A549 (cell line): Measurements from ENCODE around the gene OR5P2. TPM values are rescaled to one million over a fixed set of nuclear protein-coding genes. Genes with fewer than 3 reads are reported as not detected.
"Not testable (repeated sequence)": the region's sequence is repeated elsewhere in the genome, so short reads cannot be mapped to it uniquely, and the experiment has no call there.

Experiments
- ATAC-seq, 2 experiments: fragments of 200-7000 bp in 1 of 2; fragments of >200 bp in 1 of 2; cut with Nextera tagmentation in 1 of 2; cut with Tn5 transposase in 1 of 2; 3 replicates each; pipeline versions ENCODE4 v1.8.0 to v1.9.1; 2018 to 2020; ENCODE audit warnings: mild to moderate bottlenecking in 1 of 2, moderate library complexity in 1 of 2
- CTCF ChIA-PET: fragments of 300-600 bp; sonication (Branson Sonifier 250); formaldehyde crosslinking; extraction: SDS; loops from one replicate; lab custom pipeline; 2021; ENCODE audit warnings: antibody characterized with exemption, inconsistent platforms; lab: Yijun Ruan, JAX
- POLR2A ChIA-PET: fragments of 350-600 bp; formaldehyde crosslinking; extraction: SDS; loops from one replicate; lab custom pipeline; 2021; ENCODE audit warnings: antibody characterized with exemption, inconsistent platforms; lab: Yijun Ruan, JAX
- DNase-seq, 2 experiments: peaks; one replicate each; pipeline versions ENCODE4 v3.0.0 to v3.0.0-alpha.2; 2011 to 2016; ENCODE audit warnings: low read depth in 1 of 2, low spot score in 1 of 2
- FAIRE-seq: peaks from 2 replicates; lab custom pipeline; 2011; peaks lifted over from hg19 to GRCh38; lab: Jason Lieb, UNC
- H3K27ac ChIP-seq, 2 experiments: fragments of >200 bp; sonication (Bioruptor Twin); formaldehyde crosslinking; 3 replicates each; pipeline ENCODE4 v1.5.1; 2016 to 2017
- H3K4me1 ChIP-seq: fragments of >200 bp; sonication (Bioruptor Twin); formaldehyde crosslinking; 3 replicates; pipeline ENCODE4 v1.6.1; 2016
- H3K4me2 ChIP-seq: fragments of >200 bp; sonication (Bioruptor Twin); formaldehyde crosslinking; 3 replicates; pipeline ENCODE4 v1.6.1; 2016
- H3K4me3 ChIP-seq: fragments of >200 bp; sonication (Bioruptor Twin); formaldehyde crosslinking; 3 replicates; pipeline ENCODE4 v1.5.1; 2016
- H3K9me3 ChIP-seq: fragments of >200 bp; sonication (Bioruptor Twin); formaldehyde crosslinking; 3 replicates; pipeline ENCODE4 v1.6.1; 2016
- CBX2 ChIP-seq: fragments of 200-600 bp; sonication (generic); IDR thresholded peaks from 2 replicates; pipeline ENCODE4 v1.6.1; 2016; ENCODE audit warnings: low read depth, mild to moderate bottlenecking, borderline replicate concordance
- CBX8 ChIP-seq: fragments of 200-600 bp; sonication (generic); IDR thresholded peaks from 2 replicates; pipeline ENCODE4 v1.6.1; 2016
- CHD4 ChIP-seq: fragments of 200-600 bp; sonication (generic); IDR thresholded peaks from 2 replicates; pipeline ENCODE4 v1.6.1; 2016; ENCODE audit warnings: antibody characterized with exemption, mild to moderate bottlenecking, borderline replicate concordance
- EHMT2 ChIP-seq: fragments of 200-600 bp; sonication (generic); IDR thresholded peaks from 2 replicates; pipeline ENCODE4 v1.6.1; 2016; ENCODE audit warnings: antibody characterized with exemption, low read depth, mild to moderate bottlenecking, moderate library complexity
- ESRRA ChIP-seq: fragments of 150-350 bp; IDR thresholded peaks from 2 replicates; pipeline ENCODE4 v1.6.1; 2014; ENCODE audit warnings: mild to moderate bottlenecking, low read length, borderline replicate concordance
- FOXS1 ChIP-seq: fragments of 250-450 bp; sonication (Bioruptor Pico); IDR thresholded peaks from 2 replicates; pipeline ENCODE4 v1.5.0; 2020; ENCODE audit warnings: mild to moderate bottlenecking, moderate library complexity
- HEYL ChIP-seq: fragments of 250-450 bp; sonication (Bioruptor Pico); IDR thresholded peaks from 2 replicates; pipeline ENCODE4 v1.8.0; 2021; ENCODE audit warnings: mild to moderate bottlenecking, moderate library complexity
- HOXA7 ChIP-seq: fragments of 250-450 bp; sonication (Bioruptor Pico); IDR thresholded peaks from 2 replicates; pipeline ENCODE4 v1.5.0; 2020; ENCODE audit warnings: mild to moderate bottlenecking, moderate library complexity
- JUN ChIP-seq, 2 experiments: fragments of >200 bp; sonication (Bioruptor Twin); formaldehyde crosslinking; IDR thresholded peaks; 2 replicates in 1 of 2; 3 replicates in 1 of 2; pipeline ENCODE4 v1.6.1; 2016 to 2017
- KDM5A ChIP-seq: fragments of 200-600 bp; sonication (generic); IDR thresholded peaks from 2 replicates; pipeline ENCODE4 v1.6.1; 2016; ENCODE audit warnings: antibody characterized with exemption, mild to moderate bottlenecking
- MAZ ChIP-seq: fragments of 150-350 bp; IDR thresholded peaks from 2 replicates; pipeline ENCODE4 v1.6.1; 2014; ENCODE audit warnings: antibody characterized with exemption, low read depth, low read length, borderline replicate concordance
- RNF2 ChIP-seq: fragments of 200-600 bp; sonication (generic); IDR thresholded peaks from 2 replicates; pipeline ENCODE4 v1.6.1; 2016; ENCODE audit warnings: low read depth, mild to moderate bottlenecking, antibody characterized with exemption, moderate library complexity, borderline replicate concordance
- SREBF2 ChIP-seq: fragments of 450-650 bp; IDR thresholded peaks from 2 replicates; pipeline ENCODE4 v1.6.1; 2014; ENCODE audit warnings: mild to moderate bottlenecking, moderate library complexity
- ZFP36 ChIP-seq: fragments of 450-650 bp; IDR thresholded peaks from 2 replicates; pipeline ENCODE4 v1.6.1; 2014; ENCODE audit warnings: borderline replicate concordance; ENCODE audit not compliant: partially characterized antibody
- ZSCAN20 ChIP-seq: fragments of 250-450 bp; sonication (Bioruptor Pico); IDR thresholded peaks from 2 replicates; pipeline ENCODE4 v1.8.0; 2022; ENCODE audit warnings: mild to moderate bottlenecking, moderate library complexity
- WGBS: methylation state at CpG from one replicate; pipeline ENCODE4 v1.1.6; 2017; ENCODE audit errors: missing lambda C conversion rate; 5-methylcytosine and 5-hydroxymethylcytosine counted together
- polyA plus RNA-seq, 4 experiments: library from polyadenylated mRNA; depleted of rRNA in 3 of 4; stranded (reverse); fragments of >200 nt; fragmentation: RNase III in 1 of 4; extraction: RNeasy Plus Mini Kit Qiagen cat#74134 plus additional on column Dnase treatment in 1 of 4; gene quantifications; 2 replicates in 3 of 4; 3 replicates in 1 of 4; pipeline ENCODE4 v1.2.3, GENCODE V29; 2011 to 2017
- TF ChIP-seq, protein P1 (sequence below): fragments of 250-450 bp; sonication (Bioruptor Pico); IDR thresholded peaks from 2 replicates; pipeline ENCODE4 v1.5.0; 2020; ENCODE audit warnings: low read depth, mild to moderate bottlenecking, moderate library complexity
- TF ChIP-seq, protein P2 (sequence below): fragments of 250-450 bp; sonication (Bioruptor Pico); IDR thresholded peaks from 2 replicates; pipeline ENCODE4 v1.5.0; 2021; ENCODE audit warnings: mild to moderate bottlenecking, moderate library complexity, borderline replicate concordance
- TF ChIP-seq, protein P3 (sequence below): IDR thresholded peaks from 2 replicates; pipeline ENCODE4 v1.6.1; 2012

The OR5P2 gene
- polyA plus RNA-seq, 2 of the 4 experiments (the other 2 are of a cell fraction) = not detected

DNA sequence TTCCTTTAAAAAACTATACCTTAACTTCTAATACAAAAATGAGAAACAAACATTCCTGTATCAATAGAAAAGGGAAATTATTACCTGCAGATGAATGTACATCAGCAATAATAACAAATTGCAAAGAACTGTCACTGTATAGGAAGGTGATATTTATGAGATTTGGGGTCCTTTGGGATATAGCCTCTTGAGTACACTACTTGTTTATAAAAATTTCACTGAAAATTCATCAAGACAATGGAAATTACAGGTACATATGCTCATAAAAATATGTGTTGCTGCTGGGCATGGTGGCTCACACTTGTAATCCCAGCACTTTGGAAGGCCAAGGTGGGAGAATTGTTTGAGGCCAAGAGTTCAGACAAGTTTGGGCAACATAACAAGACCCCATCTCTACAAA, 34.0 kb upstream of the OR5P2 start, which contains the start of gene OR5P3:
Gene OR5P3, minus strand, starts transcription at position 101 of the 400 bp plus-strand sequence.
- no peaks in the 10 kb centered on the region for H3K9me3 ChIP-seq
- no peak within 1 kb of the TSS for H3K4me2 ChIP-seq
- TF ChIP-seq CBX8 (no peak), ESRRA (no peak), HOXA7 (CRISPR knock-in tag) (no peak), SREBF2 (no peak), HEYL (CRISPR knock-in tag) (no peak), CHD4 (no peak), MAZ (no peak), FOXS1 (no peak)
- TF ChIP-seq, protein P1, sequence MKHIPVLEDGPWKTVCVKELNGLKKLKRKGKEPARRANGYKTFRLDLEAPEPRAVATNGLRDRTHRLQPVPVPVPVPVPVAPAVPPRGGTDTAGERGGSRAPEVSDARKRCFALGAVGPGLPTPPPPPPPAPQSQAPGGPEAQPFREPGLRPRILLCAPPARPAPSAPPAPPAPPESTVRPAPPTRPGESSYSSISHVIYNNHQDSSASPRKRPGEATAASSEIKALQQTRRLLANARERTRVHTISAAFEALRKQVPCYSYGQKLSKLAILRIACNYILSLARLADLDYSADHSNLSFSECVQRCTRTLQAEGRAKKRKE (CRISPR knock-in tag) = no peak
- TF ChIP-seq, protein P2, sequence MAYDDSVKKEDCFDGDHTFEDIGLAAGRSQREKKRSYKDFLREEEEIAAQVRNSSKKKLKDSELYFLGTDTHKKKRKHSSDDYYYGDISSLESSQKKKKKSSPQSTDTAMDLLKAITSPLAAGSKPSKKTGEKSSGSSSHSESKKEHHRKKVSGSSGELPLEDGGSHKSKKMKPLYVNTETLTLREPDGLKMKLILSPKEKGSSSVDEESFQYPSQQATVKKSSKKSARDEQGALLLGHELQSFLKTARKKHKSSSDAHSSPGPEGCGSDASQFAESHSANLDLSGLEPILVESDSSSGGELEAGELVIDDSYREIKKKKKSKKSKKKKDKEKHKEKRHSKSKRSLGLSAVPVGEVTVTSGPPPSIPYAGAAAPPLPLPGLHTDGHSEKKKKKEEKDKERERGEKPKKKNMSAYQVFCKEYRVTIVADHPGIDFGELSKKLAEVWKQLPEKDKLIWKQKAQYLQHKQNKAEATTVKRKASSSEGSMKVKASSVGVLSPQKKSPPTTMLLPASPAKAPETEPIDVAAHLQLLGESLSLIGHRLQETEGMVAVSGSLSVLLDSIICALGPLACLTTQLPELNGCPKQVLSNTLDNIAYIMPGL = no peak
- CTCF ChIA-PET = no interaction called here
- ATAC-seq = no peak
- H3K4me1 ChIP-seq = no peaks in the 10 kb centered on the region
- no peak for FAIRE-seq
- no peak within 1 kb of the TSS for H3K4me3 ChIP-seq
- no peak for DNase-seq
- no peak within 1 kb of the TSS for H3K27ac ChIP-seq
- POLR2A ChIA-PET = no interaction called here

DNA sequence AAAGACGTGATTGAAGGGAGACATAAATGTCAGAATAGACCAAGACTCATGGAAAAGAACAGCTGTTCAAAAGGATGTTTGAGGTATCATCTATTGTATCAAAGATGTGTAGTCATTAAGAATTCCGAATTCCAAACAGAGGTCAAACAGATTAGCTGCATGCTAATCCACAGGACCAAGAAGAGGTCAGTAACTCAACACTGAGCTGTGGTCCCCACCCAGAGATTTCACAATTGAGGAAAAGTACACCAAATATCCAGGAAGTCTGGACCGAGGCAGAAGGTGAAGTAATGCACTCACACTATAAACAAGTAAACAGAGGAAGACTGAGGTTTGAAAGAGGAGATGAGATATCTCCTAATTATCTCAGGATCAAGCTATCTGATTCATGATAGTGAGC, 29.6 kb upstream of the OR5P2 start:
- H3K9me3 ChIP-seq = no peaks in the 10 kb centered on the region
- no peak overlapping the region for H3K27ac ChIP-seq
- FAIRE-seq = no peak
- H3K4me3 ChIP-seq = no peak overlapping the region
- ATAC-seq = no peak
- H3K4me2 ChIP-seq = no peak overlapping the region
- ChIA-PET CTCF (no interaction called here), POLR2A (no interaction called here)
- TF ChIP-seq, protein P2 = no peak
- TF ChIP-seq ZFP36 (no peak), JUN (IDR thresholded peaks at IDR 0.05) (no peak), RNF2 (no peak), ZSCAN20 (no peak), KDM5A (no peak), MAZ (no peak), EHMT2 (no peak), CBX2 (no peak), CBX8 (no peak)
- TF ChIP-seq, protein P3, sequence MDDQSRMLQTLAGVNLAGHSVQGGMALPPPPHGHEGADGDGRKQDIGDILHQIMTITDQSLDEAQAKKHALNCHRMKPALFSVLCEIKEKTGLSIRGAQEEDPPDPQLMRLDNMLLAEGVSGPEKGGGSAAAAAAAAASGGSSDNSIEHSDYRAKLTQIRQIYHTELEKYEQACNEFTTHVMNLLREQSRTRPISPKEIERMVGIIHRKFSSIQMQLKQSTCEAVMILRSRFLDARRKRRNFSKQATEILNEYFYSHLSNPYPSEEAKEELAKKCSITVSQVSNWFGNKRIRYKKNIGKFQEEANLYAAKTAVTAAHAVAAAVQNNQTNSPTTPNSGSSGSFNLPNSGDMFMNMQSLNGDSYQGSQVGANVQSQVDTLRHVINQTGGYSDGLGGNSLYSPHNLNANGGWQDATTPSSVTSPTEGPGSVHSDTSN = no peak
- TF ChIP-seq, protein P1 (CRISPR knock-in tag) = no peak
- 4% methylated on average over 3 of the region's 3 CpGs for WGBS
- H3K4me1 ChIP-seq = no peaks in the 10 kb centered on the region
- no peak for DNase-seq

DNA sequence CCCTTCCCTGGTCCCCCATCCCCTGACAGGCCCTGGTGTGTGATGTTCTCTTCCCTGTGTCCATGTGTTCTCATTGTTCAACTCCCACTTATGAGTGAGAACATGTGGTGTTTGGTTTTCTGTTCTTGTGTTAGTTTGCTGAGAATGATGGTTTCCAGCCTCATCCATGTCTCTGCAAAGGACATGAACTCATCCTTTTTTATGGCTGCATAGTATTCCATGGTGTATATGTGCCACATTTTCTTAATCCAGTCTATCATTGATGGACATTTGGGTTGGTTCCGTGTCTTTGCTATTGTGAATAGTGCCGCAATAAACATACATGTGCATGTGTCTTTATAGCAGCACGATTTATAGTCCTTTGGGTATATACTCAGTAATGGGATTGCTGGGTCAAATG, 23.7 kb upstream of the OR5P2 start:
- H3K4me1 ChIP-seq, H3K27ac ChIP-seq, FAIRE-seq, CTCF ChIA-PET, ATAC-seq, DNase-seq, H3K4me3 ChIP-seq, H3K9me3 ChIP-seq, POLR2A ChIA-PET, H3K4me2 ChIP-seq: not testable (repeated sequence)
- 15% methylated on average over 3 of the region's 3 CpGs for WGBS

DNA sequence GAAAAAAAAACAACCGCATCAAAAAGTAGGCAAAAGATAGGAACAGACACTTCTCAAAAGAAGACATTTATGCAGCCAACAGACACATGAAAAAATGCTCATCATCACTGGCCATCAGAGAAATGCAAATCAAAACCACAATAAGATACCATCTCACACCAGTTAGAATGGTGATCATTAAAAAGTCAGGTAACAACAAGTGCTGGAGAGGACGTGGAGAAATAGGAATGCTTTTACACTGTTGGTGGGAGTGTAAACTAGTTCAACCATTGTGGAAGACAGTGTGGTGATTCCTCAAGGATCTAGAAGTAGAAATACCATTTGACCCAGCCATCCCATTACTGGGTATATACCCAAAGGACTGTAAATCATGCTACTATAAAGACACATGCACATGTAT, 18.2 kb upstream of the OR5P2 start:
- H3K27ac ChIP-seq, FAIRE-seq, POLR2A ChIA-PET, CTCF ChIA-PET, ATAC-seq, H3K4me3 ChIP-seq, H3K9me3 ChIP-seq, DNase-seq, H3K4me2 ChIP-seq, H3K4me1 ChIP-seq: not testable (repeated sequence)
- 38% methylated on average over 2 of the region's 2 CpGs for WGBS

DNA sequence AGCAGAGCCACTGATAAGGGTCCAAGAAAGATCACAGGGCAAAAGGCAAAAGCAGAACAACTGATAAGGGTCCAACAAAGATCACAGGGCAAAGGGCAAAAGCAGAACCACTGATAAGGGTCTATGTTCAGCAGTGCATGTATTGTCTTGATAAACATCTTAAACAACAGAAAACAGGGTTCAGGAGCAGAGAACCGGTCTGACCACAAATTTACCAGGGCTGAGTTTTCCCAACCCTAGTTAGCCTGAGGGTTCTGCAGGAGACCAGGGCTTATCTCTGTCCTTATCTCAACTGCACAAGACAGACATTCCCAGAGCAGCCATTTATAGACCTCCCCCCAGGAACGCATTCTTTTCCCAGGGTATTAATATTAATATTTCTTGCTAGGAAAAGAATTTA, 13.6 kb upstream of the OR5P2 start:
- ATAC-seq, H3K9me3 ChIP-seq, FAIRE-seq, H3K27ac ChIP-seq, POLR2A ChIA-PET, H3K4me3 ChIP-seq, DNase-seq, H3K4me2 ChIP-seq, CTCF ChIA-PET, H3K4me1 ChIP-seq: not testable (repeated sequence)
- WGBS = 2% methylated on average over 2 of the region's 2 CpGs
